HCT116 (cell line): ENCODE measurements around the gene CNTROB. TPM values are rescaled to one million over a fixed set of nuclear protein-coding genes. Genes with fewer than 3 reads are reported as not detected.
A peak's percentile ranks its signal among the peaks of the same experiment; 100 is the strongest.

ENCODE experiments used
- ATAC-seq: fragments of 200-7000 bp; cut with Tn5 transposase; 2 replicates; pipeline ENCODE4 v1.9.1; 2020; ENCODE audit warnings: mild to moderate bottlenecking, moderate library complexity
- BruUV-seq: library from RNA; stranded (reverse); fragments of 400-500 nt; replicated peaks from 2 replicates; lab custom pipeline; 2021; lab: Mats Ljungman, UMichigan
- CTCF ChIA-PET: fragments of 300-600 bp; sonication (Branson Sonifier 250); formaldehyde crosslinking; loops from one replicate; lab custom pipeline; 2021; ENCODE audit warnings: antibody characterized with exemption; lab: Charles Lee
- POLR2A ChIA-PET: fragments of 300-600, 350-600 bp; sonication (Branson Sonifier 250); formaldehyde crosslinking; loops from one replicate; lab custom pipeline; 2021; ENCODE audit warnings: antibody characterized with exemption; lab: Charles Lee
- RAD21 ChIA-PET, 2 experiments: fragments of 300-600 bp; sonication (Branson Sonifier 250); formaldehyde crosslinking; loops; one replicate each; lab custom pipeline; 2023; ENCODE audit warnings: low total read pairs in 2 of 2; ENCODE audit not compliant: uncharacterized antibody in 2 of 2, unreplicated experiment in 2 of 2, low non-redundant PET in 1 of 2; lab: Charles Lee
- DNase-seq: peaks from one replicate; pipeline ENCODE4 v3.0.0-alpha.2; 2010; ENCODE audit warnings: low read depth, low spot score
- H2AFZ ChIP-seq: fragments of 200-600 bp; shearing (Covaris generic), sonication (generic); 2 replicates; pipeline ENCODE4 v1.6.1; 2017; ENCODE audit warnings: low read depth, mixed run types, mixed read lengths, antibody characterized with exemption, low read length; ENCODE audit not compliant: poor library complexity, severe bottlenecking
- H3K27ac ChIP-seq: 2 replicates; pipeline ENCODE4 v1.5.1; 2012; ENCODE audit warnings: low read depth, low read length
- H3K27me3 ChIP-seq: fragments of 200-600 bp; sonication (generic); 2 replicates; pipeline ENCODE4 v1.6.1; 2016; ENCODE audit warnings: mixed run types, low read length, mixed read lengths; ENCODE audit not compliant: insufficient read depth
- H3K36me3 ChIP-seq, 2 experiments: fragments of 200-500 bp in 1 of 2; fragments of 200-600 bp in 1 of 2; sonication (Bioruptor generic) in 1 of 2; sonication (generic) in 1 of 2; 2 replicates each; pipeline versions ENCODE4 v1.5.1 to v1.6.1; 2014 to 2016; ENCODE audit warnings: low read length in 2 of 2, inconsistent platforms in 1 of 2, mixed read lengths in 1 of 2, mixed run types in 1 of 2; ENCODE audit not compliant: insufficient read depth in 2 of 2, control insufficient read depth in 1 of 2
- H3K4me1 ChIP-seq, 2 experiments: fragments of 200-600 bp in 1 of 2; sonication (generic) in 1 of 2; 2 replicates each; pipeline versions ENCODE4 v1.5.1 to v1.6.1; 2012 to 2017; ENCODE audit warnings: low read length in 2 of 2, inconsistent platforms in 1 of 2, mild to moderate bottlenecking in 1 of 2, mixed read lengths in 1 of 2, mixed run types in 1 of 2, moderate library complexity in 1 of 2; ENCODE audit not compliant: insufficient read depth in 2 of 2, control insufficient read depth in 1 of 2
- H3K4me2 ChIP-seq: fragments of 200-600 bp; sonication (generic); 2 replicates; pipeline ENCODE4 v1.6.1; 2017; ENCODE audit warnings: mixed run types, low read length, mixed read lengths
- H3K4me3 ChIP-seq, 2 experiments: fragments of 200-600 bp in 1 of 2; sonication (generic) in 1 of 2; replicated peaks in 1 of 2; 2 replicates each; pipeline ENCODE4 v1.5.1; 2011 to 2016; ENCODE audit warnings: low read length in 2 of 2, control low read depth in 1 of 2, low read depth in 1 of 2, mild to moderate bottlenecking in 1 of 2, mixed read lengths in 1 of 2, mixed run types in 1 of 2
- H3K79me2 ChIP-seq: fragments of 200-600 bp; sonication (generic); 2 replicates; pipeline ENCODE4 v1.6.1; 2017; ENCODE audit warnings: mild to moderate bottlenecking, mixed run types, low read length, moderate library complexity, mixed read lengths; ENCODE audit not compliant: insufficient read depth
- H3K9ac ChIP-seq: fragments of 200-600 bp; sonication (generic); 2 replicates; pipeline ENCODE4 v1.6.1; 2016; ENCODE audit warnings: low read length, mixed read lengths
- H3K9me2 ChIP-seq: fragments of 200-600 bp; sonication (generic), shearing (Covaris generic); 2 replicates; pipeline ENCODE4 v1.6.1; 2017; ENCODE audit warnings: mixed run types, mild to moderate bottlenecking, moderate library complexity; ENCODE audit not compliant: insufficient read depth
- H3K9me3 ChIP-seq, 2 experiments: fragments of 200-500 bp in 1 of 2; fragments of 200-600 bp in 1 of 2; sonication (Bioruptor generic) in 1 of 2; sonication (generic) in 1 of 2; 2 replicates each; pipeline ENCODE4 v1.6.1; 2014 to 2017; ENCODE audit warnings: low read length in 2 of 2, mixed read lengths in 2 of 2, inconsistent platforms in 1 of 2, low read depth in 1 of 2, mild to moderate bottlenecking in 1 of 2, mixed run types in 1 of 2, moderate library complexity in 1 of 2; ENCODE audit not compliant: control insufficient read depth in 1 of 2, insufficient read depth in 1 of 2
- H4K20me1 ChIP-seq: fragments of 200-600 bp; sonication (generic), shearing (Covaris generic); 2 replicates; pipeline ENCODE4 v1.6.1; 2017; ENCODE audit warnings: mixed run types, mild to moderate bottlenecking, moderate library complexity; ENCODE audit not compliant: insufficient read depth
- POLR2A ChIP-seq: IDR thresholded peaks from 2 replicates; pipeline ENCODE4 v1.7.0; 2011; ENCODE audit warnings: borderline replicate concordance; ENCODE audit not compliant: insufficient read depth, insufficient read length; ENCODE audit errors: extremely low read depth
- POLR2AphosphoS5 ChIP-seq: IDR thresholded peaks from 2 replicates; pipeline ENCODE4 v1.6.1; 2011; ENCODE audit warnings: mild to moderate bottlenecking, low read depth, low read length, moderate library complexity
- ZFX ChIP-seq: fragments of 450-650 bp; IDR thresholded peaks from 2 replicates; pipeline ENCODE4 v1.6.1; 2017
- intact Hi-C: fragments of 100-400 bp; cut with micrococcal nuclease; formaldehyde crosslinking; loops from 2 replicates; pipeline ENCODE4 v1.10.0; 2022
- total RNA-seq: library from RNA; stranded (reverse); gene quantifications from one replicate; pipeline ENCODE4 v1.2.1, GENCODE V29; 2021; ENCODE audit not compliant: unreplicated experiment
- TF ChIP-seq, protein P1 (sequence below), 3 experiments: fragments of 200-600 bp in 1 of 3; sonication (generic) in 1 of 3; IDR thresholded peaks in 2 of 3; conservative IDR thresholded peaks in 1 of 3; 2 replicates each; pipeline ENCODE4 v1.5.1; 2012 to 2017; ENCODE audit warnings: low read depth in 2 of 3, low read length in 2 of 3, antibody characterized with exemption in 1 of 3, borderline replicate concordance in 1 of 3, control low read depth in 1 of 3, mild to moderate bottlenecking in 1 of 3, mixed read lengths in 1 of 3, mixed run types in 1 of 3, moderate library complexity in 1 of 3; ENCODE audit not compliant: insufficient read depth in 1 of 3
- TF ChIP-seq, protein P2 (sequence below): IDR thresholded peaks from 2 replicates; pipeline ENCODE4 v1.6.1; 2012; ENCODE audit warnings: low read depth

The CNTROB gene
- total RNA-seq, 1 experiment from 2014 or later = 54.6 TPM

DNA sequence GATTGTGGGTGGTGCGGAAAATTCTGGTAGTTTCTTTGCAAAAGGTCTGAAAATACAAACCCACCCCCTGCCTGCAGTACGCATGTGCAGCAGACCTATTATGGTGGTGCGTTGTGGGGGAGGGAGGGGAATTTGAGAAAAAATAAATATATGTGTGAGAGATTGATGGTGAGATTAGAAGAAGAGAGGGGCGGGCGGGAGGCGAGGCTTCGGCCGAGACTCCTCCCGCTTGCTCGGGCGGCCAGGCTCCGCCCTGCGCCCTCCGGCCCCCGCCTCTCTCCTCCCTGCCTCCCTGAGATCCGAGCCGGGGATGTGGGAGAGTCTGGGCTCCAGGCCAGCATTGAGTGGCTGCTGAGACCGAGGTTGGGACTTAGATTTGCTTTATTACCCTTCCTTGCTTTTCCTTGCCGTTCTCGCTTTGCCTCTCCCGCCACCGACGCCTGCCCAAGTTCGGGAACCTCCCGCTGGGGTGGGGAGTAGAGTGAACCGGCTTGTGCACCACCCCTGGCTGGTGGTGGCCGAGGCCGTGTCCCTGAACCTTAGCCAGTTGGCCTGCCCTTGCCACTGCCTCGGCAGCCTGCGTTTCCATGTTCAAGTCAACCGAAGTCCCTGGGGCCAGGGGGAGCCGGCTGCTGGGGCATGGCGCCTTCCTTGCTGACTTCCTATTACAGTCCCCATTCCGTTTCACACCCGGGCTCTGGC lies 44.4 kb upstream of the CNTROB start:
- peak; percentile 84 for DNase-seq
- peak overlapping the region; percentile 86 for H3K9ac ChIP-seq
- intact Hi-C loops = loop anchor here (1.0 to 2.0 kb wide), 2 partner anchors 30 to 53 kb away; partner anchors contain the start of genes KDM6B and NAA38
- no peaks in the 10 kb centered on the region for H3K9me2 ChIP-seq
- peaks cover 7 to 15% of the 10 kb centered on the region in 2 experiments; a peak in 2 of 4 replicates for H3K36me3 ChIP-seq
- peaks cover 33% of the 10 kb centered on the region for H3K79me2 ChIP-seq
- peak; percentile 86 for TF ChIP-seq POLR2AphosphoS5
- TF ChIP-seq POLR2A = peak; percentile 59
- TF ChIP-seq, protein P1, sequence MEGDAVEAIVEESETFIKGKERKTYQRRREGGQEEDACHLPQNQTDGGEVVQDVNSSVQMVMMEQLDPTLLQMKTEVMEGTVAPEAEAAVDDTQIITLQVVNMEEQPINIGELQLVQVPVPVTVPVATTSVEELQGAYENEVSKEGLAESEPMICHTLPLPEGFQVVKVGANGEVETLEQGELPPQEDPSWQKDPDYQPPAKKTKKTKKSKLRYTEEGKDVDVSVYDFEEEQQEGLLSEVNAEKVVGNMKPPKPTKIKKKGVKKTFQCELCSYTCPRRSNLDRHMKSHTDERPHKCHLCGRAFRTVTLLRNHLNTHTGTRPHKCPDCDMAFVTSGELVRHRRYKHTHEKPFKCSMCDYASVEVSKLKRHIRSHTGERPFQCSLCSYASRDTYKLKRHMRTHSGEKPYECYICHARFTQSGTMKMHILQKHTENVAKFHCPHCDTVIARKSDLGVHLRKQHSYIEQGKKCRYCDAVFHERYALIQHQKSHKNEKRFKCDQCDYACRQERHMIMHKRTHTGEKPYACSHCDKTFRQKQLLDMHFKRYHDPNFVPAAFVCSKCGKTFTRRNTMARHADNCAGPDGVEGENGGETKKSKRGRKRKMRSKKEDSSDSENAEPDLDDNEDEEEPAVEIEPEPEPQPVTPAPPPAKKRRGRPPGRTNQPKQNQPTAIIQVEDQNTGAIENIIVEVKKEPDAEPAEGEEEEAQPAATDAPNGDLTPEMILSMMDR (IDR thresholded peaks at IDR 0.05 in 2 of 3, conservative IDR thresholded peaks at IDR 0.05 in 1 of 3; ENCODE audit: borderline replicate concordance in 1 of 3, insufficient read depth in 1 of 3, low read depth in 2 of 3, low read length in 2 of 3) = no peak
- peak; percentile 37; the same call in 1 of the 2 replicates for TF ChIP-seq ZFX
- TF ChIP-seq, protein P2, sequence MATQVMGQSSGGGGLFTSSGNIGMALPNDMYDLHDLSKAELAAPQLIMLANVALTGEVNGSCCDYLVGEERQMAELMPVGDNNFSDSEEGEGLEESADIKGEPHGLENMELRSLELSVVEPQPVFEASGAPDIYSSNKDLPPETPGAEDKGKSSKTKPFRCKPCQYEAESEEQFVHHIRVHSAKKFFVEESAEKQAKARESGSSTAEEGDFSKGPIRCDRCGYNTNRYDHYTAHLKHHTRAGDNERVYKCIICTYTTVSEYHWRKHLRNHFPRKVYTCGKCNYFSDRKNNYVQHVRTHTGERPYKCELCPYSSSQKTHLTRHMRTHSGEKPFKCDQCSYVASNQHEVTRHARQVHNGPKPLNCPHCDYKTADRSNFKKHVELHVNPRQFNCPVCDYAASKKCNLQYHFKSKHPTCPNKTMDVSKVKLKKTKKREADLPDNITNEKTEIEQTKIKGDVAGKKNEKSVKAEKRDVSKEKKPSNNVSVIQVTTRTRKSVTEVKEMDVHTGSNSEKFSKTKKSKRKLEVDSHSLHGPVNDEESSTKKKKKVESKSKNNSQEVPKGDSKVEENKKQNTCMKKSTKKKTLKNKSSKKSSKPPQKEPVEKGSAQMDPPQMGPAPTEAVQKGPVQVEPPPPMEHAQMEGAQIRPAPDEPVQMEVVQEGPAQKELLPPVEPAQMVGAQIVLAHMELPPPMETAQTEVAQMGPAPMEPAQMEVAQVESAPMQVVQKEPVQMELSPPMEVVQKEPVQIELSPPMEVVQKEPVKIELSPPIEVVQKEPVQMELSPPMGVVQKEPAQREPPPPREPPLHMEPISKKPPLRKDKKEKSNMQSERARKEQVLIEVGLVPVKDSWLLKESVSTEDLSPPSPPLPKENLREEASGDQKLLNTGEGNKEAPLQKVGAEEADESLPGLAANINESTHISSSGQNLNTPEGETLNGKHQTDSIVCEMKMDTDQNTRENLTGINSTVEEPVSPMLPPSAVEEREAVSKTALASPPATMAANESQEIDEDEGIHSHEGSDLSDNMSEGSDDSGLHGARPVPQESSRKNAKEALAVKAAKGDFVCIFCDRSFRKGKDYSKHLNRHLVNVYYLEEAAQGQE = no peak
- no peaks in the 10 kb centered on the region for H4K20me1 ChIP-seq
- H3K27me3 ChIP-seq = no peaks in the 10 kb centered on the region
- peak overlapping the region; percentile 99 for H3K4me2 ChIP-seq
- peaks cover 39 to 53% of the 10 kb centered on the region in 2 experiments for H3K4me1 ChIP-seq
- ATAC-seq = peak; percentile 85
- ChIA-PET RAD21 (no interaction called here), CTCF (no interaction called here), POLR2A (no interaction called here)
- peak overlapping the region; percentile 97 for H3K27ac ChIP-seq
- no peak overlapping the region for H2AFZ ChIP-seq
- BruUV-seq = TSS peak; percentile 70
- peak overlapping the region; percentile 56 to 82 for H3K4me3 ChIP-seq
- no peaks in the 10 kb centered on the region for H3K9me3 ChIP-seq
